Posterior vena cava (tissue), 2 donors: ENCODE measurements around the gene SPINK8. TPM values are rescaled to one million over a fixed set of nuclear protein-coding genes. Genes with fewer than 3 reads are reported as not detected.
"Not testable (repeated sequence)": the region's sequence is repeated elsewhere in the genome, so short reads cannot be mapped to it uniquely, and the experiment has no call there.

Source experiments
- DNase-seq: peaks from one replicate; pipeline ENCODE4 v3.0.0-alpha.2; 2020; ENCODE audit warnings: low spot score
- intact Hi-C, 2 donors: fragments of 100-400 bp; cut with DNase I; formaldehyde crosslinking; loops; one replicate each; pipeline versions ENCODE4 v1.14.1 to v1.14.2; 2022 to 2023
- long read RNA-seq, 2 donors: library from polyadenylated mRNA; unstranded; transcript quantifications; one replicate each; pipeline ENCODE4 v2.0.0, GENCODE V29; 2020 to 2021
- total RNA-seq, 2 donors: library from RNA; stranded (reverse); fragmentation: NEBNext Ultra II Directional; extraction: Animal tissue kit (Norgen Biotek cat#: 25700); gene quantifications; one replicate each; pipeline ENCODE4 v1.2.1, GENCODE V29; 2021
- donor health status: DM: yes; HTN: yes; CAD: no.
- donor health status: DM: yes; HTN: yes; CAD: no.

The SPINK8 gene
- total RNA-seq, result not detected
- long read RNA-seq, donor 1, result 0 reads
- long read RNA-seq, donor 2, result 0 reads

GRCh38 chr3:48333346-48334245 is at the start of gene SPINK8:
TSS of gene SPINK8 (minus strand) at chr3:48333661. CDS start at chr3:48328341, 5,320 bp downstream.
- DNase-seq, intact Hi-C loops: not testable (repeated sequence)

- DNase-seq, result no peak
- intact Hi-C loops, result no loop called here
Measured at GRCh38 chr3:48372862-48373435, 39.5 kb upstream of the SPINK8 start.

- no peak for DNase-seq
- intact Hi-C loops, result no loop called here
Measured at GRCh38 chr3:48372377-48372770, 38.9 kb upstream of the SPINK8 start.

- no peak for DNase-seq
- intact Hi-C loops, result no loop called here
Measured at GRCh38 chr3:48371651-48372376, 38.4 kb upstream of the SPINK8 start, which contains the start of gene FBXW12. TSS of gene FBXW12 (plus strand) at chr3:48372219. CDS start at chr3:48372768, 549 bp downstream.

GRCh38 chr3:48370333-48370713 is 36.9 kb upstream of the SPINK8 start:
- intact Hi-C loops, result no loop called here
- DNase-seq, result no peak

GRCh38 chr3:48369693-48370332 is 36.4 kb upstream of the SPINK8 start:
- no peak for DNase-seq
- intact Hi-C loops, result loop anchor here in 1 of 2 donors (5.0 kb wide), 1 partner anchor 1058 kb away; no protein-coding TSS in a partner anchor

DNA sequence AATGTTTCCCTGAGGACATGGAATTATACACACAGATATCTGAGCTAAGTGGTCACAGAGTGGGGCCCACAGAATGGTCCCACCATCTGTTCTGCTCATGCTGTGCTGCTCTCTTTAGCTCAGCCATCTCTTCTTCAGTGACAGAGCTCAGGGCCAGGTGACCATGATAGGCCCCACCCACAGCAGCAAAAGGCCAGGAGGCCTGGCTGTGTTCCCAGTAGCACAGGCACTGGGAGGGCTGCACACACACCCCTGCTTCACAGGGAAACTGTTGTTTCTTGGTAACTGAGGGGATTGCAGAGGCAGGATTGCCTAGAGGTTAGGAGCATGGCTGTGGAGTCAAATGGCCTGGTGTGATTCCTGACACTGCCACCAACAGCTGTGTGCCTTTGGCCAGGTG is 33.7 kb upstream of the SPINK8 start:
- intact Hi-C loops, result loop anchor here in 1 of 2 donors (5.0 kb wide), 1 partner anchor 1055 kb away; no protein-coding TSS in a partner anchor
- no peak for DNase-seq

GRCh38 chr3:48364840-48365239 is 31.4 kb upstream of the SPINK8 start:
- no peak for DNase-seq
- intact Hi-C loops, result loop anchor here in 1 of 2 donors (5.0 kb wide), 1 partner anchor 1053 kb away; no protein-coding TSS in a partner anchor

DNA sequence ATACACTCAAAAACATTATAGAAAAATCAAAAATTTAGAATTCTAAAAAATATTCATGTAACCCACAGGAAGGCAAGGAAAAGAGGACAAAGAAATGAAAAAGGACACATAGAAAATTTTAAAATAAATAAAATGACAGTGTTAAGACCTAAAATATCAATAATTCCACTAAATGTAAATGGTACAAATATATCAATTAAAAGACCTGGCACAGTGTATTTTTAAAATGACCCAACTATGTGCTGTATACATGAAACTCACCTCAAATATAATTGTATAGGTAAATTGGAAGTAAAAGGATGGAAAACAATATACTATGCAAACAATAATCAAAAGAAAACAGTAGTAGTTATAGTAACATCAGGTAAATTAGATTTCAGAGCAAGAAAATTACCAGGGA is 28.5 kb upstream of the SPINK8 start:
- intact Hi-C loops, result no loop called here
- no peak for DNase-seq

GRCh38 chr3:48356419-48356818 is 23.0 kb upstream of the SPINK8 start:
- intact Hi-C loops, result no loop called here
- DNase-seq, result no peak

DNA sequence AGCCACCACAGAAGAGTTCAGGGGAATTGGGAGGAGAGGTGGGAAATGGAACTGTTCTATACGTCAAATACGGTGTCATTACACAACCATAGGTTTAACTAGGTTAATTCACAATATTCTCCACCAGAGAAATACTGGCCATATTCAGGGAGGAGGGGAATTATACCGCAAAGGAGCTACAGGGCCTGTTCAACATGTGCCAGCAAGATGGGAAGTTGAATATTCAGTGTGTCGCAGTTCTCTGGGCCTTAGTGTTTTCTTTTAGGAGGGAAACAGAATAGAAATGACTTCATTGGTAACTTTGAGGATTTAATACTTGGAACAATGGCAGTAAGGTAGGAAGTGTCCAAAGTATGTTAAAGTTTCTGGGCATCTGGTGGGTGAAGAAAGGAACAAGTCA is 20.5 kb upstream of the SPINK8 start:
- intact Hi-C loops, result no loop called here

GRCh38 chr3:48352546-48352945 is 19.1 kb upstream of the SPINK8 start:
- no peak for DNase-seq
- intact Hi-C loops, result no loop called here

More for the DNA sequence above, 20.5 kb upstream of the SPINK8 start:
- no peak for DNase-seq

GRCh38 chr3:48347500-48347899 is 14.0 kb upstream of the SPINK8 start:
- intact Hi-C loops, result no loop called here
- DNase-seq, result no peak

GRCh38 chr3:48345946-48346572 is 12.6 kb upstream of the SPINK8 start:
- DNase-seq, result no peak
- intact Hi-C loops, result no loop called here

DNA sequence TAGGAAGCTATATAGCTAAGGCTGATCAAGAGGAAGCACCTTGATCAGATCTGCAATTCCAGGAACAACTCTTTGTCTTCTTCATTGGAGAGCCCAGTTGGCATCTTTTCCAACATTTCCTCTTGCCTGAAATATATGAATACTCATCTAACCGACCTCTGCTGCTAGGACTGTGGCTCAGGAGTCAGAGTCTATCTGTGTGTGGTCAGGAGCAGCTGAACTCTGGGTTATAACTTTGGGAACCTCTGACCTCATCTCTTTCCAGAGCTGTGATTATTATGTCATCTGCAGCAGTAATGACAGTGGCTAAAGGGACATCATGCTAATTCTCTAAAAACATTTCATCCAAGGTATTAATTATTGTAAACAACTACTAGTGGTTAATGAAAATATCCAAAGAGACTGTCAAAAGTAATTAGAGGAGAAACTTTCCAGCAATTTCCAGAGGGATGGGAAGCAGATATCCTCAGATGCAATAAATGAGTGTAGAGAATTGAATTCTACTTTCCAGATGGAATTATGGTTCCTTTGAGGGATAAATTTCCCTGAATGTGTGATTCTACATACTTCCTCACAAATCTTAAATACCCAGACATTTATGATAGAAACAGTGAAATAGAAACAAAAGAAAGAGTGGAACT is 11.5 kb upstream of the SPINK8 start:
- intact Hi-C loops, result no loop called here
- DNase-seq, result no peak

DNA sequence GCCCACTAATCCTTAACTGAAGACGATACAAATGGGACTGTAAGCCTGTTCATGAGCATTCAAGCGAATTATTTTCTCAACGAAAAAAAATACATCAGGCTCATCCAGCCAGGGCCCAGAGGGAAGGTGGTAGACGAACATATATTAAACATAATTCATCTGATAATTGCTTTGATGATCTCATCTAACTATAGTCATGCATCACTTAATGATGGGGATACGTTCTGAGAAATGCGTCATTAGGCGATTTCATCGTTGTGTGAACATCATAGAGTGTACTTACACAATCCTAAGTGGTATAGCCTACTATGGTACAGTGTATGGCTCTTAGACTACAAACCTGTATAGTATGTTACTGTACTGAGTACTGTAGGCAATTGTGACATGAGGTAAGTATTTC is 10.0 kb upstream of the SPINK8 start:
- intact Hi-C loops, result no loop called here
- DNase-seq, result no peak

DNA sequence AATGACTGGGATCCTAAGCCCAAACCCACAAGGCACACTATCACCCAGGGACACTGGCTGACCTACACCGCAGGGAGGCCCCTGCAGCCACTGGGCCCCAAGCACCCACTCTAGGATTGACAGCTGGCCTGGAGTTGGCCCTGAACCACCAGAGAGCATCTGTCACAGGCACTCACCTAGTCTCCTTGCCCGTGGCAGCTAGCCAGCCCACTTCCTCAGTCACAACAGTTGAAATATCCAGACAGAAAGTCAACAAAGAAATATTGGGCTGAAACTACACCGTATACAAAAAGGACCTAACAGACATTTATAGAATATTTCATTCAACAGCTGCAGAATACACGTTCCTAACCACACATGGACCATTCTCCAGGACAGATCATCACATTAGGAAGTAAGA is 5.2 kb upstream of the SPINK8 start:
- DNase-seq, result no peak
- intact Hi-C loops, result no loop called here

GRCh38 chr3:48337536-48337935 is 4.1 kb upstream of the SPINK8 start:
- DNase-seq, intact Hi-C loops: not testable (repeated sequence)
